Measurements from ENCODE around the gene WDR88. TPM values are rescaled to one million over a fixed set of nuclear protein-coding genes. Genes with fewer than 3 reads are reported as not detected.

The WDR88 gene
- total RNA-seq, 1 donor from 2014 or later = not detected

DNA sequence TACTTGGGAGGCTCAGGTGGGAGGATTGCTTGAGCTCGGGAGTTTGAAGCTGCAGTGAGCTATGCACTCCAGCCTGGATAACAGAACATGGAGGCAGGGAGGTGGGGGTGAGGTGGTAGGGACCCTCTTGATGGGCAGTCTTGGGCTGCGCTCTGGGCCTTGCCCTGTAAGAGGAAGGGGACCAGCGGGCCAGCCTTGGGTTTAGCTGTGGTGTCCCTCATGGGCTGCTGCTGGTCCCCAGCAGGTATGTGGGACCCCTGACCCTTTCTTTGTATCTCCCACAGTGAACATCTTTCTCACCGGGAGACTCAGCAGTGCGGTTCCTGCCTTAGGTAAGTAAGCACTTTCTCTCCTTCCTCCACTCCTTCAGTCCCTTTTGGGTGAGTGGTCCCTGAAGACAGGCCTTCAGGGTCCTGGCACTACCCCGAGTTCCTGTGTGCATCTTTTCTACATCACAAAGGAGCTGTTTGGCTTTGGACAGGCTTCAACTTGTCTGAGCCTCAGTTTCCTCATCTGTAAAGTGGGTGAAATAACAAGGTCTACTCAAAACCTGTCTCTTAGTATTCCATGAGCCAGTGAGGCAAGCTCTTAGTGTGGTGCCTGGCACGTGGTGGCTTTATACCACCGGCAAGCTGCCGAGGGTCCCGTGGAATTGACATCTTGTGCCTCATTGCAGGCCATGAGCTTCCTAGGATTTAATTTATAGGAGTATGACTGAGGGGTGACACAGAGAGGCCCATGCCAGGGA lies 64.7 kb downstream of the WDR88 start:
- no peak for DNase-seq (ENCODE audit: low read depth, low spot score)
- Mint-ChIP-seq H3K4me1 (peaks cover 8% of the 10 kb centered on the region), H3K36me3 (ENCODE audit: low read depth) (no peaks in the 10 kb centered on the region), H3K27me3 (ENCODE audit: low read depth) (peaks cover 2% of the 10 kb centered on the region), H3K27ac (ENCODE audit: unreplicated experiment) (no peak overlapping the region), H3K4me3 (peak overlapping the region; percentile 75), H3K9me3 (no peaks in the 10 kb centered on the region)
- TF ChIP-seq, protein P1, sequence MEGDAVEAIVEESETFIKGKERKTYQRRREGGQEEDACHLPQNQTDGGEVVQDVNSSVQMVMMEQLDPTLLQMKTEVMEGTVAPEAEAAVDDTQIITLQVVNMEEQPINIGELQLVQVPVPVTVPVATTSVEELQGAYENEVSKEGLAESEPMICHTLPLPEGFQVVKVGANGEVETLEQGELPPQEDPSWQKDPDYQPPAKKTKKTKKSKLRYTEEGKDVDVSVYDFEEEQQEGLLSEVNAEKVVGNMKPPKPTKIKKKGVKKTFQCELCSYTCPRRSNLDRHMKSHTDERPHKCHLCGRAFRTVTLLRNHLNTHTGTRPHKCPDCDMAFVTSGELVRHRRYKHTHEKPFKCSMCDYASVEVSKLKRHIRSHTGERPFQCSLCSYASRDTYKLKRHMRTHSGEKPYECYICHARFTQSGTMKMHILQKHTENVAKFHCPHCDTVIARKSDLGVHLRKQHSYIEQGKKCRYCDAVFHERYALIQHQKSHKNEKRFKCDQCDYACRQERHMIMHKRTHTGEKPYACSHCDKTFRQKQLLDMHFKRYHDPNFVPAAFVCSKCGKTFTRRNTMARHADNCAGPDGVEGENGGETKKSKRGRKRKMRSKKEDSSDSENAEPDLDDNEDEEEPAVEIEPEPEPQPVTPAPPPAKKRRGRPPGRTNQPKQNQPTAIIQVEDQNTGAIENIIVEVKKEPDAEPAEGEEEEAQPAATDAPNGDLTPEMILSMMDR (conservative IDR thresholded peaks at IDR 0.05) = no peak

DNA sequence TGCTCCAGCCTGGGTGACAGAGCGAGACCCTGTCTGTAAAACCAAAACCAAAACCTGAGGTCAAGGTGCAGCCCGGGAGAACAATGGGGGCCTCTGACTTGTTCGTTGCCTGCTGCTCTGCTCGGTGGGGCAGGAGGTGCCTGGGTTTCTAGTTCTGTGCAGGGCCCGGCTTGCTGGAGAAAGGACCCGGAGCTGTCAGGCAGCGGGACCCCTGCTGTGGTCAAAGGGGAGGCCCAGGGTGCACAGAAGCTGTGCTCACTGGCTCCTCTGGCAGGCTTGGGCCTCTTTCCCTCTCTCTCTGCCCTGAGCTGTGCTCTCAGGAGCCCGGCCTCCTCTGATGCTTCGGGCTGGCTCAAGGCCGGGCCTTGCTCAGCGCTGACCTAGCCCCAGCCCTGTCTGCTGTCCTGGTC lies 65.7 kb downstream of the WDR88 start:
- no peaks in the 10 kb centered on the region for H3K27me3 Mint-ChIP-seq (ENCODE audit: low read depth)
- H3K36me3 Mint-ChIP-seq (ENCODE audit: low read depth) = no peaks in the 10 kb centered on the region
- H3K27ac Mint-ChIP-seq (ENCODE audit: unreplicated experiment) = no peak overlapping the region
- no peaks in the 10 kb centered on the region for H3K9me3 Mint-ChIP-seq
- DNase-seq (ENCODE audit: low read depth, low spot score) = no peak
- H3K4me3 Mint-ChIP-seq = no peak overlapping the region
- H3K4me1 Mint-ChIP-seq = peaks cover 8% of the 10 kb centered on the region
- TF ChIP-seq, protein P1 (conservative IDR thresholded peaks at IDR 0.05) = no peak

DNA sequence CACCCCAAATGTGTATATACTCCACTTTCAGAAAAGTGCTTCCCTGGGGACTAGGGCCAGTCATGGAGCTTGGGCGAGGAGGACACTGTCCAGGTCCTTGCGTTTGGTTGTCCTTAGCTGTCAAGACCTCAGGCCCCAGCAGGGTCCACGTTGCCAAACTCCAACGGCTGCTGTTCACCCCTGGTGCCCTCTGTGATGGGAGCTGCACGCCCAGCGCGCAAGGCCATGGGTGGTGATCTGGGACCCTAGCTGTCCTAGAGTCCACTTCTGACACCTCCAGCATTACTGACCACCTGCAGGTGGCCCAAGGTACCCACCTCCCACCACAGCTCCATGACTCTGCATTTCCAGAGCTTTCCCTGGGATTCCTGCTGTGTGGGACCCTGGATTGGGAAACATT lies 66.3 kb downstream of the WDR88 start:
- H3K27me3 Mint-ChIP-seq (ENCODE audit: low read depth) = no peaks in the 10 kb centered on the region
- DNase-seq (ENCODE audit: low read depth, low spot score) = no peak
- H3K36me3 Mint-ChIP-seq (ENCODE audit: low read depth) = peaks cover 4% of the 10 kb centered on the region
- no peak overlapping the region for H3K4me3 Mint-ChIP-seq
- H3K4me1 Mint-ChIP-seq = peaks cover 8% of the 10 kb centered on the region
- TF ChIP-seq, protein P1 (conservative IDR thresholded peaks at IDR 0.05) = no peak
- no peaks in the 10 kb centered on the region for H3K9me3 Mint-ChIP-seq
- H3K27ac Mint-ChIP-seq (ENCODE audit: unreplicated experiment) = no peak overlapping the region

DNA sequence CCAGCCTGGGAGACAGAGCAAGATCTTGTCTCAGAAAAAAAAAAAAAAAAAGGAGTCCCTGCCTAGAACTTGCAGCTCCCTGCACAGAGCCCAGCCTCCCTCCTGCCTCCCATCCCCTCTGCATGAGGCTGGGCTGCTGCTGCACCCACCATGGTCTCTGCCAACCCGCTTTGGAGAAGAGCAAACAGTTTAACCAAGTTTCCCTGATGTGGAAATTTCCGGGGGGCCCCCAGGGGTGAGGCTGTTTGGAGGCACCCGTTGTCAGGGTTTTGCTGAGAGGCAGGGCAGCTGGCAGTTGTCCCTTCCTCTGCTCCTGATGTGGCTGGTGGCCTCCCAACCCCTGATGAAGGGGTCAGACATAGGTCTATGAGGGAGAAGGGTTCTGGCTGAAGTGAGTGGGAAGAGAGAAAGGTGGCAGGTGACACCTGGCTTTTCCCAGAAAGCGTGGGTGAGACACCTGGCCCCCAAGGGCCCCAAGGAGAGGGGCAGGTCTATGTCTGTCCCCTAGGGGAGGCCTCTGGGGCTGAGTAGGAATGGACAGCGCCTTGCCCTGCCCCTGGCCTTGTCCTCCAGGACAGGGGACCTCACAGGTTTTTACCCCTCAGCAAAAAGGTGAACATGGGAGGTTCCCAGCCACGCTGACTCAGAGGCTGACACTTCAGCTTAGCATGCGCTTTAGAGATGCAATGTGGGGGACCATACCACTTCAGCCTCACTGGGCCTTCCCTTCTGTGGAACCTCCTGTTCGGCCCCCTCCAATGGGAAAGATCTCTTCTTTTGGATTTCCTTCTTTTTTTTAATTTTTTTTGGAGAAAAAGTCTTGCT lies 67.7 kb downstream of the WDR88 start:
- Mint-ChIP-seq H3K27ac (ENCODE audit: unreplicated experiment) (no peak overlapping the region), H3K4me3 (no peak overlapping the region), H3K27me3 (ENCODE audit: low read depth) (no peaks in the 10 kb centered on the region), H3K4me1 (peaks cover 8% of the 10 kb centered on the region), H3K9me3 (no peaks in the 10 kb centered on the region), H3K36me3 (ENCODE audit: low read depth) (peaks cover 5% of the 10 kb centered on the region)
- DNase-seq (ENCODE audit: low read depth, low spot score) = no peak
- TF ChIP-seq, protein P1 (conservative IDR thresholded peaks at IDR 0.05) = no peak

DNA sequence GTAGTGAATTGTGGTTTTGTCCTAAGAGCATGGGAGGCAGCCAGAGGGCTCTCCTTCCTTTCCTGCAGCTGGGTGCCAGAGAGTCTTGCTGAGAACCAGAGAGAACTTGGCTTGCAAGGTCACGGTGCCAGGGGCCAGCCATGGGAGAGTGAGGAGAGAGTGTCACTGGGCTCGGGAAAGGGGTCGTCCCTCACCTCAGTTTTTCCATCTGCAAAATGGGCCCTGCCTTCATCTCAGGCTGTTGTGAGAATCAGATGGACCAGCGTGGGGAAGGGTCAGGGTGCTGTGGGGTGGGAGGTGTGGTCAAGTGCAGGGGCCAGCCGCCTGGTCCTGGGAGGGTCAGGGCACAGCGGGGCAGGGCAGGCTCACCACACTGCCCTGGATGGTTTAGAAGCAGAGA lies 69.6 kb downstream of the WDR88 start:
- Mint-ChIP-seq H3K27ac (ENCODE audit: unreplicated experiment) (no peak overlapping the region), H3K36me3 (ENCODE audit: low read depth) (peaks cover 5% of the 10 kb centered on the region), H3K9me3 (no peaks in the 10 kb centered on the region)

More for the DNA sequence above, 69.6 kb downstream of the WDR88 start:
- Mint-ChIP-seq H3K4me3 (no peak overlapping the region), H3K27me3 (ENCODE audit: low read depth) (no peaks in the 10 kb centered on the region), H3K4me1 (peaks cover 8% of the 10 kb centered on the region)
- DNase-seq (ENCODE audit: low read depth, low spot score) = no peak
- TF ChIP-seq, protein P1 (conservative IDR thresholded peaks at IDR 0.05) = no peak

All from neural crest cell (in vitro differentiated cells).